Subcutaneous adipose tissue (tissue), 4 donors: Measurements from ENCODE around the gene DNAJC10. TPM values are rescaled to one million over a fixed set of nuclear protein-coding genes. Genes with fewer than 3 reads are reported as not detected.

ENCODE experiments used
- CTCF ChIP-seq: fragments of 450-650 bp; IDR thresholded peaks from one replicate; pipeline ENCODE4 v1.5.1; 2016; ENCODE audit warnings: low read depth, mild to moderate bottlenecking, control low read depth, antibody characterized with exemption, moderate library complexity
- total RNA-seq, 4 donors: library from RNA; depleted of rRNA; stranded (reverse); fragments of >200 nt; gene quantifications; one replicate each; pipeline ENCODE4 v1.1.0, GENCODE V29; 2016

Gene DNAJC10
- total RNA-seq, 4 donors from 2014 or later, result 38.4 to 61.5 (median 49.8) TPM

DNA sequence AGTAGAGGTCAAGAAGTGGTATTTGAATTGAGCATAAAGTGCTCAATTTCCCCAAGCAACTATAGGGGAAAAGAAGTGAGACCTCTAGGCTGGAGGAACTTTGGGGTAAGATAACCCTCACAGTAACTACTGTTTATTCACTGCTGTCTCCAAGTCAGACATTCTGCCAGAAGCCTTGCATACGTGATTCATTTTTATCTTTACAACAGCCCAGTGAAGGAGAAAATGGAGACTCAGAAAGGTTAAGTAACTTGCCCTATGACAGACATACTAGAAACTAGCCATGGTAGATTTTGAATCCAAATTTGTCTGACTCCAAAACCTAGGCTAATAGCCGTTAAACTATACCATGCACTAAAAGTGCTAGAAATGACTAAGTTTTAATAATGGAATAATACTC is 28.4 kb downstream of the DNAJC10 start:
- TF ChIP-seq CTCF, result no peak

DNA sequence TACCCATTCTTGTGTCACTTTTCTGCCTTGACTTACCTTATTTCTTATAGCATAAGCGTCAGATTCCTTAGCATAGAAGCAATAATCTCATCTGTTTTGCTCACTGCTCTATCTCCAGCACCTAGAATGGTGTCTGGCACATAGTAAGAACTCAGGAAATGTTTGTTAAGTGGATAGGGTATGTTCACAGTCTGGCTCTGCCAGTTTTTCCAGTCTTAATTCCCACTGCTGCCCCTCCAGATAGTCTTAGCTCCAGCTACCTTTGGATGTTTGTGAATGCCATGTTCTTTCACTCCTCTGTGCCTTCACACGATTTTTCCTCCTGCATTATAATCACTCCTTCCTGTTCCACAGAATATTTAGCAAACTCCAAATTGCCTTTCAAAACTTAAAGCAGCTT is 29.0 kb downstream of the DNAJC10 start:
- TF ChIP-seq CTCF, result no peak

- no peak for TF ChIP-seq CTCF
Observed at GRCh38 chr2:182754231-182754630, 38.2 kb downstream of the DNAJC10 start.

DNA sequence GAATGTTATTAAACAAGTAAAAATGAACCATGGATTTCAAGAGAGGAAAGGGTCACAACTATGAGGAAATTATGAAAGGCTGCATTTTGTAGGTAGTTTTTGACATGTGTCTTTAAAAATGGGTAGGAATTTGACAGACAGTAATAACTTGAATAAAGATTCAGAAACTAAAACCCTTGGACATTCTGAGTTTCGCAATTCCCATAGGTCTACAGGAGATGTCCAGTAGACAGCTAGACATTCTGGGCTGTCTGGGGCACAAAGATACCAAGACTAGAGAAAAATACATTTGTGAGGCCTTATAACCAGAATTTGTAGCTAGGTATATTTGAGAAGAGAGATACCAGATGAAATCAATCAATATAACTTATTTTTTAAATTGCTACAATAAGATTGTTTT is 42.3 kb downstream of the DNAJC10 start:
- TF ChIP-seq CTCF, result no peak

- no peak for TF ChIP-seq CTCF
Observed at GRCh38 chr2:182761903-182762302, 45.8 kb downstream of the DNAJC10 start.

DNA sequence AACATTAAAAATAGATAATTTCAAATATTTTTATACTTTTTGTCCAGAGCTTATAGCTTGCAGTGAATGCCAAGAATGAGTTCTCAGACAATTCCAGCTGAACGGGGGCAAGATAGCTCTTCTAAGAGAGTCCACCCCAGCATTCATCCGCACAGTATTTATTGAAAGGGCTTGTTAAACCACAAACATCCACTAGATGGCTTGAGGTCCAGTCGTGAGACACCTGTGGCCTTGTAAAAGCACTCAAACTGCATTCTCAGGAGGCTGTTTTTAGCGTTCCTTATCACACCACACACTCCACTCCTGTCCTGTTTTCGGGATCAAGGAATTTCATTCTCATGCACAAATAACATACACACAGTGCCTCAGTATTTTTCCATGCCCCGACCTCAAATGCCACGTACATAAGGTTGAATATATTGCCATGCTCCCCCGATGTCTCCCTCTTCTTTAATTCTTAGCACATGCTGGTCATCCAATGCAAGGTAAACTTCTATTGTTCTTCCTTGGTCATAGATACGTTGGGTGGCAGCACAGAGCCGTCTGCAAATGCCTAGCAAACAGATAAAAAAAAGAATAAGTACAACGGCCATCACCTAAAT is 47.4 kb downstream of the DNAJC10 start:
- TF ChIP-seq CTCF, result no peak

- TF ChIP-seq CTCF, result no peak
Observed at GRCh38 chr2:182766626-182767025, 50.6 kb downstream of the DNAJC10 start.
